NB4 (cell line): ENCODE data around the gene GDNF.
"Not testable (repeated sequence)": the region's sequence is repeated elsewhere in the genome, so short reads cannot be mapped to it uniquely, and the experiment has no call there.

Experiments
- DNase-seq: peaks from one replicate; pipeline ENCODE4 v3.0.0; 2010; ENCODE audit warnings: low read depth
- H3K4me3 ChIP-seq: one replicate; pipeline ENCODE4 v1.5.1; 2011; ENCODE audit warnings: mild to moderate bottlenecking, low read depth, low read length, moderate library complexity
- MYC ChIP-seq: IDR thresholded peaks from 2 replicates; pipeline ENCODE4 v1.6.1; 2011; ENCODE audit warnings: low read depth, low read length
- POLR2A ChIP-seq: IDR thresholded peaks from 2 replicates; pipeline ENCODE4 v1.6.1; 2011; ENCODE audit warnings: mild to moderate bottlenecking; ENCODE audit not compliant: insufficient read length; ENCODE audit errors: extremely low read depth
- TF ChIP-seq, protein P1 (sequence below): IDR thresholded peaks from one replicate; pipeline ENCODE4 v1.5.1; 2012; ENCODE audit warnings: low read depth, low read length
- TF ChIP-seq, protein P2 (sequence below): IDR thresholded peaks from 2 replicates; pipeline ENCODE4 v1.6.1; 2011; ENCODE audit warnings: low read depth, low read length

GDNF gene

DNA sequence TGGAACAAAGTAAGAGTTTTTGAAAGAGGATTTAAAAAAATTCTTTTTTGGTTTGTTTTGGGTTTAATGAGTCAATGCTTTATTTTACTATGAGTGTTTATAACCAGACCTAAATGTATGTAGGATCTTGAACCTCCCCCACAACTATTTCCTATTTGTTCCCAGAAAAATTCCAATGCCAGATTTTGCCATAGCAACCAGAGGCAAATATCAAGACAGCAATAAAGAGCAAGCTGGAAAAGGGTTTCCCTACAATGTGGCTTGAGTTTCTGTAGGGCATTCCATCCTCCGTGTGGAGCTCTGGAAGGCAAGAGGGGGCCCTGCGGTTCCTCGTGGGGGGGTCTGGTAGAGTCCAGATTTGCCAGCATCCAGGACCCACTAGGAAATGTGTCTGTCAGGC, 27.8 kb upstream of the GDNF start:
- no peak for DNase-seq
- no peak overlapping the region for H3K4me3 ChIP-seq
- TF ChIP-seq, protein P1, sequence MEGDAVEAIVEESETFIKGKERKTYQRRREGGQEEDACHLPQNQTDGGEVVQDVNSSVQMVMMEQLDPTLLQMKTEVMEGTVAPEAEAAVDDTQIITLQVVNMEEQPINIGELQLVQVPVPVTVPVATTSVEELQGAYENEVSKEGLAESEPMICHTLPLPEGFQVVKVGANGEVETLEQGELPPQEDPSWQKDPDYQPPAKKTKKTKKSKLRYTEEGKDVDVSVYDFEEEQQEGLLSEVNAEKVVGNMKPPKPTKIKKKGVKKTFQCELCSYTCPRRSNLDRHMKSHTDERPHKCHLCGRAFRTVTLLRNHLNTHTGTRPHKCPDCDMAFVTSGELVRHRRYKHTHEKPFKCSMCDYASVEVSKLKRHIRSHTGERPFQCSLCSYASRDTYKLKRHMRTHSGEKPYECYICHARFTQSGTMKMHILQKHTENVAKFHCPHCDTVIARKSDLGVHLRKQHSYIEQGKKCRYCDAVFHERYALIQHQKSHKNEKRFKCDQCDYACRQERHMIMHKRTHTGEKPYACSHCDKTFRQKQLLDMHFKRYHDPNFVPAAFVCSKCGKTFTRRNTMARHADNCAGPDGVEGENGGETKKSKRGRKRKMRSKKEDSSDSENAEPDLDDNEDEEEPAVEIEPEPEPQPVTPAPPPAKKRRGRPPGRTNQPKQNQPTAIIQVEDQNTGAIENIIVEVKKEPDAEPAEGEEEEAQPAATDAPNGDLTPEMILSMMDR: no peak
- TF ChIP-seq POLR2A: no peak

DNA sequence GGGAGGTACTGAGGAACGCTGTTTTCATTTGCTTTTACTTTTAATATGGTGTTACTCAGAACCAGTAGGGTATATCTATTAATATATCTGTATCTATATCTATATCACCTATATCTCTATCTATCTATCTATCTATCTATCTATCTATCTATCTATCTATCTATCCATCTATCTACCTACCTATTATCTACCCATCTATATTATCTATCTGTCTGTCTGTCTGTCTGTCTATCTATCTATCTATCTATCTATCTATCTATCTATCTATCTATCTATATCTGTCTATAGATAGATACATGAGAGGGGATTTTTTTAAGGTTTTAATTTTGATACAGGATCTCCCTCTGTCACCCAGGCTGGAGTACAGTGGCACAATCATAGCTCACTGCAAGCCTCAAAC, 23.1 kb upstream of the GDNF start:
- not testable (repeated sequence) for H3K4me3 ChIP-seq

DNA sequence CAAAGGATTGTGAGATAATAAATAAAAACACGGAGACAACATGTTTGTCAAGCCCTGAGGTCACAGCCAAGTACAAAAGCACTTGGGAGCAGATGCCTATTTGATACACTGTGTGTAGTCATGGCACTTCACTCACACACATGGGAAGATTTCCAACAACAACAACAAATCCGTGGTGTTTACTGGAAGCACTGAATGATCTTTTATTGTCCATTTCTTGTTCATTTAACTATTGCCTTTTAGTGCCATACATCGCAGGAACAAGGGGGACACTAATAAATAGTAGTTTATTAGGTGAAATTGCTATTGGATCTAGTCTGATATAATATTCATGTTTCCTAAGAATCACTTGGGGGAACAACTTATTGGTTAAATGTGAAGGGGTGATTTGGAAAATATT, 20.4 kb upstream of the GDNF start:
- no peak for DNase-seq
- H3K4me3 ChIP-seq: no peak overlapping the region
- TF ChIP-seq MYC (no peak), POLR2A (no peak)
- TF ChIP-seq, protein P1: no peak
- TF ChIP-seq, protein P2, sequence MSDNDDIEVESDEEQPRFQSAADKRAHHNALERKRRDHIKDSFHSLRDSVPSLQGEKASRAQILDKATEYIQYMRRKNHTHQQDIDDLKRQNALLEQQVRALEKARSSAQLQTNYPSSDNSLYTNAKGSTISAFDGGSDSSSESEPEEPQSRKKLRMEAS: no peak

More for the DNA sequence above, 23.1 kb upstream of the GDNF start:
- not testable (repeated sequence) for DNase-seq

DNA sequence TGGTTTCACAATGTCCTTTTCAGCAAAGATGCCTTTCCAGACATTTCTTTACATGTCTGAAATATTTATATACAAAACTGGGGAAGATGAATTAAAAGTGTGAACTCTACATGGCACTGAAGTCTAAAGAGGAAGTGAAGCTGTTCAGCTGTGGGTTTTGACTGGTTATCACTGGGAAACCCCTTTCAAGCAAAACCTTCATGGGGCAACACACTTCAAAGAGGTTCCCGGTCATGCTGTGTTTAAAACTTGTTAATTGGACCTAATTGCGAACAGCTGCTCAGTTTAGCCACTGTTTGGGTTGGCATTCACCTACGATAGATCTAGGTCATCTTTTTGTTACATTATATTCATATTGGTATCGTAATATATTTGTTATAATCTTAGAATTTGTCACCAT, 20.0 kb upstream of the GDNF start:
- TF ChIP-seq, protein P1: no peak
- TF ChIP-seq POLR2A: no peak
- peak; percentile 23 for DNase-seq
- no peak overlapping the region for H3K4me3 ChIP-seq

DNA sequence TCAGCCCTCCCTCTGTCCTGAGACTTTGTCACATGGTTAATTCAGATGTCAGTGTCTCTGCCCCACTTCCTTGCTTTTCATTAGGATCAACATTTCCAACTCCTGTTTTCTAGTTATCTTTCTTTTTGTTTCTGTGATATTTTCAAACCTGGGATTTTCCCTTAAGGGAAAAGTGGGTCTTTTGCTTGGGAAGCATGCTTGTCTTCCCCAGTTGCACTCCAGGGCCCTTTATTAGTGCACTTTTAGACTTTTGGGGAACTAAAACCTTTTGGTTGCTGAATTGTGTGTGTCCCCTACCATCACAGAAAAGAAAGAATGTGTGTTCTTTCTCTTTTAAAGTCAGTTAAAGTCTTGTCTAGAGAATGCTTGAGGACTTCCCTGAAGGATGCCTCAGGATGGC, 18.4 kb upstream of the GDNF start:
- H3K4me3 ChIP-seq: no peak overlapping the region
- DNase-seq: no peak
- TF ChIP-seq, protein P2: no peak
- TF ChIP-seq, protein P1: no peak
- no peak for TF ChIP-seq POLR2A
- TF ChIP-seq MYC: no peak

DNA sequence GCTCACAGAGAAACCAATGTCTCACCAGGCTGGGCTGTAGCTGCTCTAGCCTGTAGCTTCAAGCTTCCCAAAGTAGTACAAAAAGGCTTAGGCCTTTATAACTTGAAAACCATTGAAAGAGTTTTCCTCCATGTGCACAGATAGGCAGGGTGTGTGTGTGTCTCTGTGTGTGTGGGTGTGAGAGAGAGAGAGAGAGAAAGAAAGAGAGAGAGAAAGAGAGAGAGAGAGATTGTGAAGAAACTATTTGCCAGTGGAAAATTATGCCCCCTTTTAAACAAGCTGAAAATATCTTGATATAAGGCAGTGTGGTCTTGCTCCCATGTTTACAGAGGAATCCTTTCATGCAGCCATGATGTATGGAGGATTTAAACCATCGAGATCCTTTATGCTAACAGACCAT, 17.9 kb upstream of the GDNF start:
- TF ChIP-seq POLR2A: no peak
- TF ChIP-seq, protein P1: no peak
- TF ChIP-seq, protein P2: no peak
- TF ChIP-seq MYC: no peak
- H3K4me3 ChIP-seq: no peak overlapping the region
- DNase-seq: no peak

DNA sequence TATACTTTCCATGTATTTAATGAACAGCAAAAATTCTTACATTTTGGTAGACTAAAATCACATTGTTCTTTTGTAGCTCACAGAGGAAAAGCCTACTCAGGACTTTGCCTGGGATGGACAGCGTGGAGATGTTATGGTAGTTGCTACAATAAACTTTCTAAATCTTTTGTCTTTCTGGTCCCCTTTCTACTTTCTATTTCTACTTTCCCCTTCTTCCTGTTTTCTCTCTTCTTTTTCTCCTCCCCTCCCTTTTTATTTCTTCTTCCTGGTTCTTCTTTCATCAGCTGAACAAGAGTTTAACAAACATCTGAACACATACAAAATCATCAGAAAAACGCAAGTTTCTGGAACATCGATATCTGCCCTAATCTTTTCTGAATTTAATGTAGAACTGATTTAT, 15.6 kb upstream of the GDNF start:
- no peak for TF ChIP-seq POLR2A
- TF ChIP-seq, protein P1: no peak
- TF ChIP-seq, protein P2: no peak
- TF ChIP-seq MYC: no peak
- H3K4me3 ChIP-seq: no peak overlapping the region
- no peak for DNase-seq
